Measurements from ENCODE around the gene JAZF1.
"Not testable (repeated sequence)": the region's sequence is repeated elsewhere in the genome, so short reads cannot be mapped to it uniquely, and the experiment has no call there.

The JAZF1 gene

GRCh38 chr7:28033386-28033785, 147.2 kb downstream of the JAZF1 start:
- no peak for DNase-seq

DNA sequence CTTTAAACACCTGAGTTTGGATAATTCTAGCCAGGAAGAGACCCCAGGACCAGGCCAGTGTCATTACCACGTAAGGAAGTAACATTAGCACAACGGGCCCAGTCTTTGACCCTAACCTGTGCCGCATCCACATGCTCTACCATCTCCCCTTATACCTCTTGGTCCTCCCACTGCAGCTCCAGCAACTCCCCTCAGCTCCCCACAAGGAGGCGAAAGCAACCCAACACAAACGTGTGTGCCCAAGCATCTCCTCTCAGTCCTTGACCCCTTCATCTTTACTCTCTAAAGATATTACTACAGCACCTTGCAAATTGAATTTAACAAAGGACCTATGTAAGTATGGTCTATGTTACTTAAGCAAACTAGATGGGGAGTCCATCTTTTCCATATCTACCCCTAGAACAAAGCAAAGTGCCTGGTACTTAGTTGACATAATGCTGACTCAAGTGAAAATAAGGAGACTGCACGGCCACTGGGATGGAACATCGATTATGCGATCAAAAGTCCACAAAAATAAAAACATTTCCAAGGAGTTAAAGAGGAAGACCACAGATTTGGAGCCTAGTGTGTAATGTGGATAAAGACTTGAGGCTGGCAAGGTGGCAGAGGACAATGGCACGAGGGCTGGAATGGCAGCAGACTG, 147.7 kb downstream of the JAZF1 start:
- DNase-seq: no peak

DNA sequence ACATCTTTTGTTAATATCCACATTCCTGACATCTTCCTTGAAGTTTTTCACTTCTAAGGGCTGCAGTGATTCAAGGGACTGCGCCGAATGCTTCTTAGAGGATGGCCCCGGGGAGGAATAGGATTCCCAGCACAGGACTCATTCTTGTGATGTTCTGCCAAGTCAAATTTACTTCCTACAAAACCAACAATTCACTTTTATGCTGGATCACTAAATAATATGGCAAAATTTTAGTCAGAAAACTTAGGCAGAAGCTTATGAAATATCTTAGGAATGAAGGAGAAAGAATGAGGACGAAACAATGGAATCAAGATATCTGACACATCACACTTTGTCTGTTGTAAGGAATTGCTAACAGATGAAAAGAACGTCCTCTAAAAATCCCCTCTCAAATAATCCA, 151.5 kb downstream of the JAZF1 start:
- no peak for DNase-seq

DNA sequence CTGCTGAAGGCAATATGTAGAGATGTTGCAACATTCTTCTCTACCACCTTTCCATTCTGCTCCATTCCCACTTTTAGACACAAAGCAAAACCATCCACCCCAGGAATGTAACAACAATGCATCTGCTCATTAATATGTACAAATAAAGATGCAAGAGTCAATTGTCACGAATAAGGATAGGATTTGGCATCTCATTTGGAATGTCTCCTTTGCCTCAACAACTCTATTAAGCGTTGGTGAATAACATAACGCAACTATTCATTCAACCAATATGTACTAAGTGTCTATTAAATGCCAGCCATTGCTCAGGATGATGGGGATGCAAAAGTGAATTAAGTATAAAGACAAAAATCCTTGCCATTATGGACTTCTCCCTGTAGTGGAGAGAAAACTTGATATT, 152.1 kb downstream of the JAZF1 start:
- no peak for DNase-seq

DNA sequence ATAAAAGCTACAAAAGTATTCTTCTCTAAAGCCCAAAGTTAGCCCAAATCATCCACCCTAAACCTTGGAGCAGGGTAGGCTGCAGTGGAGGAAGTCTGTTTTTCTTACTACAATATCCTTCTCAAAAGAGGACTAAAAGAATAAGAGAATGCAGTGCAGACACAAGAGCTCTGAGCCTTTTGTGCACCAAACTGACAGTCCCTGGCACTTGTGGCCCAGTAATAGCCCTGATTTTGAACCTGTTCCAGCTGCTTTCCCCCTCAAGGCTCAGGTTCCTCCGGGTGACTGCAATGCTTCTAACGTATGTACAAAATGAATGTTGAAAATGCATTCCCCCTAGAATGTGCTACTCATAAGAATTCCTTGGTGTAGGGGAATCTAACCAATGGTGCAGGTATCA, 154.4 kb downstream of the JAZF1 start:
- DNase-seq: no peak

GRCh38 chr7:28024786-28025334, 155.7 kb downstream of the JAZF1 start:
- DNase-seq: no peak

DNA sequence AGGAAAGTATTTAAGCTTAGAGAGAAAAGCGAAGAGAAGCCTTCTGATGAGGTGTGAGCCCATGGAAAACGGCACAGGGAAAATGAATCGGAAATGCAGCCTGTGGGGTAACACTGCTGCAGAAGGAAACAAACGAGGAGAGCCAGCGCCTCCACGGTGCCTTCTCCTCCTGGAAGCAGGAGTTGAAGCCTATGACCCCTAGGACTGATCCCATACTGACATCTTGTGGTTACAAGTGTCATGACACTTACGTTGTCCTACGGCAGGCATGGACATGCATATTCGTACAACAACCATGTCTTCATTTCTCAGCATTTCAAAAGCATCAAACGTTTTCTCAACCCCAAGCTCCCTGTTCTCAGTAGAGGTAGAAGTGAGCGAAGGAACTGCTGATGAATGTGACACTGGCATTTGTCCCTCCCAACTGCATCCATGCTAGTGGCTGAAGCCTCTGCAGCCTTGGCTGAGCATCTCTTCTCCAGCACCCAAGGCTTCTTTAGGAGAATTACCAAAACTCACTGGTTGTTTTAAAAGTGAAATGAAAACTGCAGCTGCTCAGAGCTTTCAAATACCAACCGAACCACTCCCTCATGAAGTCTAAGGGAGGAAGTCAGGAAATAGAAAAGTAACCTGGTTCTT, 160.2 kb downstream of the JAZF1 start:
- peak; percentile 16 to 21 for DNase-seq

- no peak for DNase-seq
Observed at GRCh38 chr7:28018856-28019465, 161.6 kb downstream of the JAZF1 start.

DNA sequence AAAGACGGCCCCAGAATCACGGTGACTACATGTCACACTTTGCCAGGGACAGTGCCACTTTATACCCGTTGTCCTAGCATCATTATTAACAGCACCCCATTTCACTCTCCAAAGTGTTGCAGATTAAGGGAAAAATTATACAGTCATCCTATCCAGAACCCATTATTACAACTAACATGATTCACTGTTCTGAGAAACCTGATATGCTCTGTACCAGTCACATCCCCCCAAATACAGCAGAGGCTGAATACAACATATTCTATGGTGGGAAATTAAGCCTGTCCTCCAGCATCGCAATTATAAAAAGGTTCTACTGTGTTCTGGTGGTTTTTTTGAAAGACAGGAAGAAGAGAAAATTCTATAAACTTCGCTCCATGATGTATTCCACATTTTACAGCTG, 162.1 kb downstream of the JAZF1 start:
- DNase-seq: no peak

- DNase-seq: no peak
Observed at GRCh38 chr7:28018020-28018419, 162.6 kb downstream of the JAZF1 start.

DNA sequence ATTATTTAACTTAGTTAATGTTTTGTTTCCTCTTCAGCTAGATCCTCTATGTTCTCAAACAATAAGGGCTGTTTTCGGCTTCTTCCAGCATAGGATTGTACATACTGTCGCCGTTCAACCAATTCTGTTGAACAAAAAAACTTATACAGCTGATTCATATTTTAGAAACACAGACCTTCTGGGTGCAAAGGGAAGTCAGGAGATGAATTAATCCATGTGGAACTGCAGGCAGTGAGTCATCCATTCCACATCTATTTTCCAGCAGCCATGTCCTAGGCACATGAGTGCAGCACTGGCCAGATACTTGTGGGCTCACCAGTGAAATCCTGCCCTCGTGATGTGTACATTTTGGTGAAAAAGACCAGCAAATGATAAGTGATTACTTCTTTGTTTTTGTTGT, 163.2 kb downstream of the JAZF1 start:
- no peak for DNase-seq

- DNase-seq: no peak
Observed at GRCh38 chr7:28016297-28016696, 164.3 kb downstream of the JAZF1 start.

DNA sequence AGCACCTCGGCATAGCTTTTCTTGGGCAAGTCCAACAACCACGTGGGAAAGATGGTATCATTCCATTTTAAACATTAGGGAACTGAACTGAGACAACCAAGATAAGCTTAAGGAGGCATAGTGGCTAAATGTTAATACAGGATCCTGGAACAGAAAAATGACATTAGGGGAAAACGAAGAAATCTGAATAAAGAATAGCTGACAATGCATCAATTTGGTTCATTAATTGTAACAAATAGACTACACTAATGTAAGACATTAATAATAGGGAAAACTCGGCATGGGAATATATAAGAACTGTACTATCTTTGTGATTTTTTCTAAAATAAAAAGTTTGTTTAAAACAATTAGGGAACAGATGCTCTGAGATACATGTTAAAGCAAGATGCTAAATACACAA, 165.4 kb downstream of the JAZF1 start:
- DNase-seq: no peak

GRCh38 chr7:28014340-28014739, 166.3 kb downstream of the JAZF1 start:
- DNase-seq: not testable (repeated sequence)

DNA sequence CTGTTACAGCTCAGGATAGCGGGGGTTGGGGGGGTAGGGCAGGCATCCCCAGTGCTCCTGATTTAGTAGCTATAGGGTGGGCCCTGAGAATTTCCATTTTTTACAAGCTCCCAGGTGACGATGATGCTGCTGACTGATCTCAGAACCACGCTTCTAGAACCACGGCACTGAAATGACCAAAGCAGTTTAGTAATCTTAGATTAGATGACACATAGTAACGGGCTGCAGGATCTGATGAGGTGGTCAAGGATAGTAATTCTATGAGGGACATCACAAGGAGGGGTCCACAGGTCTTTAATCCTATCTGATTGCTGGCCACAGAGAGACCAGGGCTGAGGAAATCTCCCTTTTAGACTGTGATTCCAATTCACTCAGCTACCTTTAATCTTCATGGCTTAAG, 167.2 kb downstream of the JAZF1 start:
- DNase-seq: no peak

GRCh38 chr7:28013019-28013418, 167.6 kb downstream of the JAZF1 start:
- DNase-seq: no peak

DNA sequence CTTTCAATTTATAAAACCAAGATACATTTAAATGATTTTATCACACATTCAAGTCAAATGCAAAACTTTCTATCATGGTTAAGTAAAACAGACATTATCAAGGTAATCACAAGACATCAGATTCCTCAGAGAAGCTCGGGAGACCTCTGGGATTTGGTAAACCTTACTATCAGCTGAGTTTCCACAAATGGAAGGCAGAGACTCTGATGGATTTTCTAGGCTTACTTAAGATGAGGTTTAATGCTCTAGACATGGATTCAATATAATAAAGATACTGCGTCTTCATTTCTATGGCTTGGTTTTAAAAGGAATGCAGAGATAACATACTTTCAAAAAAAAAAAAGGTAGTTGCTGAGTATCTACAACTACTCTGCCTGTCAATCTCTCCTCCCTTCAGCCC, 171.7 kb downstream of the JAZF1 start:
- no peak for DNase-seq

GRCh38 chr7:28008171-28008570, 172.4 kb downstream of the JAZF1 start:
- no peak for DNase-seq

DNA sequence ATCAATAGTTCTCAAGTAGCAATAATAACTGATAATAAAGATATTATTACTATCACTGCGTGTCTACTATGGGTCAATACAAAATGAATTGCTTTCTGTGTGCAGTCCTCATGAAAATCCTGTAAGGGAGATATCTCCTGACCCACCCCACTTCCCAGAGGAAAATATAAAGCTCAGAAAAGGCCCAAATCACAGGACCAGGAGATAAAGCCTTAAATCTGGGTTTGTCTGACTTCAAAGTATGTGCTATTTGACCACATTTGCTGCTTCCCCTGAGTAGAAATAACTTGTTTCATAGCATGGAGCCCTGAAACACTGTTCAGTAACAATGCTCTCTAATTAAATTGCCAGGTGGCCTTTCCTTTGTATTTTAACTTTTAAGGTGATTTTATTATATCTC, 174.1 kb downstream of the JAZF1 start:
- no peak for DNase-seq

- no peak for DNase-seq
Observed at GRCh38 chr7:28005847-28006231, 174.8 kb downstream of the JAZF1 start.

GRCh38 chr7:28005075-28005846, 175.3 kb downstream of the JAZF1 start:
- no peak for DNase-seq

- no peak for DNase-seq
Observed at GRCh38 chr7:28003408-28003807, 177.2 kb downstream of the JAZF1 start.

DNA sequence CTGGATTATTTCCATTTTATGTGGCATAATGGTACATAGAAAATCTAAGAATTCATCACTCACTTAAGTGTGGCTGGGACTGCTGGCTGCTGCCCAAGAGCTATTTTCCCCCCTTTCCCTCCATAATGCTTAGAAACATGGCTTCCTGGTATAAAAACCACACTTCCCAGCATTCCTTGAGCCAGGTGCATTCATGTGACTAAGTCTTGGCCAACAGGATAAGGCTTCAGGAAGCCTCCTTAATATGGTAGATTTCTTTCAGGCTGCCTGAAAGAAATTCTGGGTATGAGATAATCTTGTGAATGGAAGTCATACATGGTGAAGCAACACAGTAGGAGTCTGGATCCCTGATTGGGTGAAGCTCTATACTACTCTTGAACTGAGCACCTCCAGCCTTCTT, 178.0 kb downstream of the JAZF1 start:
- no peak for DNase-seq

DNA sequence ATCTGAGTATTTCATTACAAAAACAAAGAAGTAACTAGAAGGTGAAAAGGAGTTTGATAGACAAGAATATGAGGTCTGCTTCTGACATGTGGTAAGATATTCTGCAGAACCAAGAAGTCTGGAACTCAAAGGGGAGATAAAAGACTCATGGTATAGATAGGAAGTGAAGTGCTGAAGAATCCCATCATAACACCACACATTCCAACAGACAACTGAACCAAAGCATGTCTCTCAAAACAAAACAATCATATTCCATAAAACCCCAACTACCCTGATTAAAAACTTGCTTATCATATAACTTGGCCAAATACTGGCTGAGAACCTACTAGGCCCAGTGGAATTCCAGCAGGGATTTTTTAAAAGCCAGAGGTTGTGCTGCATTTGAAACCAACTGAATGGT, 178.7 kb downstream of the JAZF1 start:
- no peak for DNase-seq

All from stimulated activated CD4-positive, alpha-beta T cell treated with anti-CD3 and anti-CD28 coated beads, Interleukin-2, amount 100 ng/mL, for 48 hours (primary cell).